Measurements from ENCODE around the gene USP7.
"Not testable (repeated sequence)": the region's sequence is repeated elsewhere in the genome, so short reads cannot be mapped to it uniquely, and the experiment has no call there.

The USP7 gene

GRCh38 chr16:8971416-8971815, 7.7 kb upstream of the USP7 start:
- no peak for DNase-seq

DNA sequence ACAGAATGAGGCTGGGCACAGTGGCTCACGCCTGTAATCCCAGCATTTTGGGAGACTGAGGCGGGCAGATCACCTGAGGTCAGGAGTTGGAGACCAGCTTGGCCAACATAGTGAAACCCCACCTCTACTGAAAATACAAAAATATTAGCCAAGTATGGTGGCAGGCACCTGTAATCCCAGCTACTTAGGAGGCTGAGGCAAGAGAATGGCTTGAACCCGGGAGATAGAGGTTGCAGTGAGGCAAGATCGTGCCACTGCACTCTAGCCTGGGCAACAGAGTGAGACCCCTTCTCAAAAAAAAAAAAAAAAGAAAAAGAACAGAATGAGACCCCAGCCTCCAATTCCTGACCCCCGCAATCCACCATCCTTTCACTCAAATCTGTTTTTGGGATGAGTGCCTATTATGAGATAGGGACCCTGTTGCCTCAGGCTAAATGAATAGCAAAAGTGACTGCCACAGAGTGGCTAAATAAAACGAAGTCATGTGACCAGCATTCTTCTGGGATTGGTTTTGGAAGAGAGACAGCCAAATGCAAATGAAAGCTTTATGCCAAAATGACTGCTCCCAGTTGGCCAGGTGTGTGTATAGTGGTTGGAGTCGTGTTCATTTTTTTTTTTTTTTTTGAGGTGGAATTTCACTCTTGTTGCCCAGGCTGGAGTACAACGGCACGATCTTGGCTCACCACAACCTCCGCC, 5.6 kb upstream of the USP7 start:
- not testable (repeated sequence) for DNase-seq

- DNase-seq, result not testable (repeated sequence)
Measured at GRCh38 chr16:8968054-8968453, 4.3 kb upstream of the USP7 start.

DNA sequence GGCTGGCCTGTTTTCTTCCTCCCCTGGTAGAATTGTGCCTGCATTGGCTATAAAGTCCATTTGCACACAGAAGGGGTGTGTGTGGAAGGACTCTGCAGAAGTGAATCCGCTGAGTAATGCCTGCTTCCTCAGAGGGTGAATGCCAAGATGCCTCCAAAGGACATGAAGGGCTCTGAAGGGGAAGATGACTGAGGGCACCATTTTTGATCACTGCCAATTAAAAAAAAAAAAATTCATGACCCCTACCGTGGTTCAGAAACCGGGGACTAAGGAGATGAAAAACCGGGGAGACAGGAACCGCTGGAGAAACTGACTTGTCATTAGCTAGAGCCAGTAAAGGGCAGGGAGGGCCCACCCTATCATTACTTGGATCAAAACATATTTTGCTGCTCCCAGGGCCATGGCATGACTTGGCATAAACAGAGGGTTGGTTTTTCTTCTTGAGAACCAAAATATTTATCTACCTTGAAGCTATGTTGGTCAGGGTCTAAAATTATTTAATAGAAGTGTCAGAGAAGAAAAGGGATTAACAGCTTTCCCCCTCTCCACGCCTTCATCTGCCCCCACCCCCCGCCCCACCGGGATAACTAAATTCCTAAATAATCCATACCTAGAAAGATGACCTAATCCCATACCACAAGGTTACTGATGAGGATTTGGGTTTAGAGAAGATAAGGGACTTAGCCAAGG, 3.6 kb upstream of the USP7 start:
- DNase-seq, result no peak

- no peak for DNase-seq
Measured at GRCh38 chr16:8966817-8967131, 3.1 kb upstream of the USP7 start.

DNA sequence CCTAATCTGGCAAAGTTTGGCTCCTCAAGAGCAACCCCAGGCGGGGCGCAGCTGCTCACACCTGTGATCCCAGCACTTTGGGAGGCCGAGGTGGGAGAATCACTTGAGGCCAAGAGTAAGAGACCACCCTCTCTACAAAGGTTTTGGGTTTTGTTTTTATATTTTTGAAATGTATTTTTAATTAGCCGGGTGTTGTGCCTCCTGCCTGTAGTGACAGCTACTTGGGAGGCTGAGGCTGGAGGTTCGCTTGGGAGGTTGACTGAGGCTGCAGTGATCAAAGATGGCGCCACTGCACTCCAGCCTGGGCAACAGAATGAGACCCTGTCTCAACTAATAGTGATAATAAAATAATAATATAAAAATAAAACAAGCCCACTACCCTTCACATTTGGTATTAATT, 756 bp upstream of the USP7 start:
- DNase-seq, result no peak

- DNase-seq, result peak; percentile 24
Measured at GRCh38 chr16:8963010-8963820, 491 bp downstream of the USP7 start.

DNA sequence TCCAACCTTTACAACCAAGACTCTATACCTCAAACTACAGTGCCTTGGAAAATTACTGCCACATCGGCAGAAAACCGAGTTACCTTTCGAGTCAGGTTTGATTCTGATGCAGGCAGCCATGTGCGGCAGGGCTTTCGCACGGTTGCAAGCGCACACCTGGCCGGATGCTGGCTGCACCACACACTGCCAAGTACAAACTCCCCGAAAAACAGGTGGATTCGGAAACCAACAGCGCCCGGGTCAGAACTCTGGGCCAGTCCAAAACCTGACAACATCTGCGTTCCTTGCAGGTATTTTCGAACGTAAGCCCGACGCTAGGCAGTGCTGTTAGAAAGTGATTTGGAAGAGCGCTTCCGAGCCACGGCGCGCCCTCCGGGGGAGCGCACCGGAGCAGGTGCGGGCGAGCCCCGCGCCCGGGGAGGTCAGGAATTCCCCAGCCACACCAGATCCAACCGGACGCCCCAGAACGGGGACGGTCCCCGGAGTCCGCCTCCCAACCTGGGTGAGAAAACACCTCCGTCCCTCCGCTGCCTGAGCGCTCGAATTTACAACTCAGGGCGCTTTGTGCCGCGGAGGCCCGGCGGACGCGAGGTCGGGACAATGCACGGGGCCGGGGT, 1.2 kb downstream of the USP7 start:
- peak; percentile 63 for DNase-seq

GRCh38 chr16:8961811-8962390, 1.8 kb downstream of the USP7 start:
- no peak for DNase-seq

- no peak for DNase-seq
Measured at GRCh38 chr16:8960788-8961109, 3.0 kb downstream of the USP7 start.

DNA sequence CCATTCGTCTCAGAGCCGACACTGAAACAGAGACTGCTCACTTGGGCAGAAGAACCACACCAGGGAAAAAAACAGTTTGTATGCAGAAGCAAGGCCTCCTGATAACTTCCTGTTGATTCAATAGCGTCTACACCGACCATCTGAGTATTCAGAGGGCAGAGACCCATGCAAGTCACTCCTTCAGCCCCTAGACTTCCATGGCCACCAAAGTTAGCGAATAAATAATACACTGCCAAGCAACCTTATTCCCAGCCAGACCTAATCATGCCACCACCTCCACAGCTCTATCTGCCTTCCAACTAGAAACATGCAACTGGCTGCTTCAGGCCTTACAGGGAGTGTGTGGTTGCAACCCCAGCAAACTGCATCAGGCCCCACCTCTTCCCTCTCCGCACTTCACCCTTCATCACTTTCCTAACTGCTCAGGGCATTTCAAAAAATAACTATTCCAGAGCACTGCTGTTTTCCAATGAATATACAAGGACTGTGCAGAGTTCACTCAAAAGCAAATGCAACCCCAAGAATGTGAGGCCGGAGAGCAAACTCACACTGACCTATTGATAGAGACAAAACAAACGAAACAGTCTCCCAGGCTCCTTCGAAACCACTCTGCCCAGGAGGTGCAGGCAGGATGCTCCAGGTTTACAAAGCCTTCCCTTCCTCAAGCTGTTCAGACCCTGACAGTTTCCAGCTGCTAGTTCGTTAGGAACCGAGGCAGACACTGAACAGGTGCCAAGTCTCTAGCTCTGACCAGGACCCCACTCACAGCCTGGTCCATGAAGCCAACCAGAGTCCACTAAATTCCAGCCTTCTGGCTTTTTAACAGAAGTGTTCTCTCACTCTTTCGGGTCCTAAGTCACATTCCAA, 3.6 kb downstream of the USP7 start:
- DNase-seq, result no peak

DNA sequence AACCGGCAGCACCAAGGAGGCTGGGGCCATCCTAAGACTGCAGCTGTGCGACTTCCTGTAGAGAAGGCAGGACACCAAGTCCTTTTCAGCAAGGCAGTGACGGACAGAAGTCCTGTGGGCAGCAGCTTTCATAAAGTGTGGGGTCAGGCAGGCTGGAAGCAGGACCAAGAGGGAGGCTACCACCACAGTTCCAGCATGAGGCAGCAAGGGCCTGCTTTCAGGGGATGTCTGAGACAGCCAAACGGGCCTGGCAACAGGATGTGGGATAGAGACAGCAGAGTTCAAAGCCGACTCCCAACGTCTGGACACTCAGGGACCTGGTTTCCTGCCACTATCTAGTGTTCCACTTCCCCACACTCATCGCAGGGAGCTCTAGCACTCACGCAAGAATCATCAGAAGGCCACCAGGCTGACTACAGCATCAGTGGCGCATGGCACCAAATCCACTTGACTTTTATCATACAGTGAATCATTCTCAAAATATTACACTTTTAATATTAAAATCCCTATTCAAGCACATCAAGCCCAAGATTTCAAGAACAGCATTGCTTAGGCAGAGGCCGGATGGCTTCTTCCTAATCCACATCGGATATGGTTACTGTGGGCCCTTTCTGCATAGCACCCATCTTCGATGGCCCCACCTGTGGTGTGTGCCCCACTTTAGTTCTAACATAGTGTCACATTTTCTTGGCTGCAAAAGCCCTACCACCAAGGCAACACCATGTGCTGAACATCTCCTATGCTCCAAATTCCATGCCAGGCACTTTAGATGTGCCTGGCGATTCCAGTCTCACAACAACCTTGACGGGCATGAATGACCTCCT, 5.2 kb downstream of the USP7 start:
- peak; percentile 49 for DNase-seq

GRCh38 chr16:8957509-8958157, 6.1 kb downstream of the USP7 start:
- no peak for DNase-seq

- DNase-seq, result no peak
Measured at GRCh38 chr16:8957063-8957397, 6.7 kb downstream of the USP7 start.

DNA sequence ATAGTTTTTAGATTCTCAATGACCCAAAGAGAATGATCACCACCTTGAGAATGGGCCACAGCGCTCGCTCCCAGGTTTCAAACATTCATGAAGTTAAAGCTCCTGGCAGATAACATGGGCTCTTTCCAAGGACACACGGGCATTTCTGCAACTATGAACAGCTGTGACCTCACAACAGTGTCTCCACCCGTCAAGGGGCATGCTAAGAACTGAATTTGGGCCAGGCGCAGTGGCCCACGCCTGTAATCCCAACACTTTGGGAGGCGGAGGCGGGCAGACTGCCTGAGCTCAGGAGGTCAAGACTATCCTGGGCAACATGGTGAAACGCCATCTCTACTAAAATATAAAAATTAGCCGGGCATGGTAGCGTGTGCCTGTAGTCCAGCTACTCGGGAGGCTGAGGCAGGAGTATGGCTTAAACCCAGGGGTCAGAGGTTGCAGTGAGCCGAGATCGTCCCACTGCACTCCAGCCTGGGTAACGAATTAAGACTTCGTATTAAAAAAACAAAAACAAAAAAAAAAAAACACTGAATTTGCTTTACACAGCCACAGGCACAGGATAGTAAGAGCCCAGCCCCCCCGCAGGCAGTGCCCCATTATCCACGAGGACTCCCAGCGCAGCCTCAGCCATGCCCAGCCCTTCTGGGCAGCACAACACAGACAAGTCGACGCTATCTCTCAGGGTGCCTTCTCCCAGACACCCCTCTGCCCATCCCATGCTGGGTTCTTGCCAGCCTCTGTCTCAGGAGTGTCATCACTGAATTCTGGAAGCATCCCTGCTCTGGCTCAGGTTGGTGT, 7.2 kb downstream of the USP7 start:
- DNase-seq, result no peak

DNA sequence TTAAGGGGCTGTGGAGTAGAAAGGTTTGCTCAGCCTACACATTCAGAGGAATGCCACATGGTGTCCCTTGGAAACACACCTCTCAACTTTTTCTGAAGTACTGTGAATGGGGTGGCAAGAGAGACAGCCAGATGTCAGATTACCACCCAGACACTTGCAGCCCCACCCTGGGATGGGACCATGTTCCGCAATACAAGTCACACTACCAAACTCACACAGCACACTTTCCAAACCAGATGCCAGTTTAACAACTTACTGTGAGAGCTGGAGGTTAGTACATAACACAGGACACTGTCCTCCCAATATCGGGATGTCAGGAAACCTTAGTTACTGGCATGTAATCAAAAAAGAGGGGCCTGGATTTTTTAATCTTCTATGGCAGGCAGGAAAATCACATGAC, 7.9 kb downstream of the USP7 start:
- no peak for DNase-seq

GRCh38 chr16:8953064-8953463, 10.6 kb downstream of the USP7 start:
- DNase-seq, result no peak

- DNase-seq, result no peak
Measured at GRCh38 chr16:8952281-8952751, 11.4 kb downstream of the USP7 start.

GRCh38 chr16:8951447-8952280, 12.0 kb downstream of the USP7 start:
- DNase-seq, result no peak

Measured in stimulated activated CD4-positive, alpha-beta T cell treated with anti-CD3 and anti-CD28 coated beads, Interleukin-15, amount 100 ng/mL, for 24 hours (primary cell).